ENCODE data around the gene TUB. TPM values are rescaled to one million over a fixed set of nuclear protein-coding genes. Genes with fewer than 3 reads are reported as not detected.

TUB gene
- total and polyA plus RNA-seq, 2 of the 13 experiments (the other 11 are each of a cell fraction or from before 2014, with no cell fraction given), result 4.3 to 5.6 TPM

- no peak for TF ChIP-seq ATF4 (CRISPR knock-in tag; IDR thresholded peaks at IDR 0.05)
- no peak for TF ChIP-seq ZBTB20 (CRISPR knock-in tag; IDR thresholded peaks at IDR 0.05; ENCODE audit: borderline replicate concordance, low read depth)
- TF ChIP-seq NONO (IDR thresholded peaks at IDR 0.05), result no peak
- TF ChIP-seq NONO (CRISPR knock-in tag; conservative IDR thresholded peaks at IDR 0.05), result no peak
Measured at GRCh38 chr11:8034106-8034585, 46.9 kb upstream of the TUB start (continued).

GRCh38 chr11:8034604-8035190 lies 46.3 kb upstream of the TUB start:
- Histone ChIP-seq H3K27ac (ENCODE audit: extremely low read length, insufficient read depth, low read length) (no peak overlapping the region), H3K4me3 (replicated peaks in 1 of 3; ENCODE audit: insufficient read depth in 1 of 3, low read depth in 2 of 3, low read length in 3 of 3) (no peak overlapping the region), H3K4me2 (ENCODE audit: low read depth, low read length) (no peak overlapping the region), H3K9ac (ENCODE audit: insufficient read depth, low read depth, low read length) (no peak overlapping the region), H2AFZ (ENCODE audit: low read length) (no peak overlapping the region), H3K79me2 (ENCODE audit: insufficient read depth, low read length) (no peaks in the 10 kb centered on the region), H3K36me3 (replicated peaks in 1 of 2; ENCODE audit: control insufficient read depth in 1 of 2, insufficient read depth in 2 of 2, low read length in 2 of 2) (no peaks in the 10 kb centered on the region), H3K27me3 (ENCODE audit: control insufficient read depth in 1 of 2, insufficient read depth in 2 of 2, low read length in 2 of 2) (peaks cover 0 to 36% of the 10 kb centered on the region in 2 experiments; a peak in 4 of 5 replicates), H4K20me1 (ENCODE audit: insufficient read depth, low read length) (no peaks in the 10 kb centered on the region), H3K9me3 (ENCODE audit: low read length) (no peaks in the 10 kb centered on the region), H3K4me1 (ENCODE audit: insufficient read depth, low read length) (no peaks in the 10 kb centered on the region)
- no TSS peak for BruUV-seq (replicated peaks)
- DNase-seq (ENCODE audit: low spot score), result no peak
- intact Hi-C loops (cut with micrococcal nuclease; ENCODE audit: unreplicated experiment) (no loop called here), in situ Hi-C loops (cut with HindIII; ENCODE audit: extremely low pct_ligation_motif_present, low pct_unique_long_range_greater_than_20kb) (loop anchor here (5.0 kb wide), 1 partner anchor 63 kb away; no protein-coding TSS in a partner anchor)
- ChIA-PET CTCF (ENCODE audit: low intra/inter-chr PET ratio, low total read pairs) (interaction anchor here (1.3 kb wide), 1 partner anchor 65 kb away, joined by 4 read pairs; no protein-coding TSS in a partner anchor), POLR2A (no interaction called here)
- 9% methylated on average over 5 of the region's 5 CpGs for WGBS (ENCODE audit: low lambda C conversion rate)
- no peak for ATAC-seq
- FAIRE-seq, result no peak
- no peak for TF ChIP-seq HMGXB3 (CRISPR knock-in tag; IDR thresholded peaks at IDR 0.05; ENCODE audit: borderline replicate concordance)
- no peak for TF ChIP-seq RBM39 (IDR thresholded peaks at IDR 0.05; ENCODE audit: low read depth, low read length, poor library complexity, severe bottlenecking)
- TF ChIP-seq GATAD2A (CRISPR knock-in tag; IDR thresholded peaks at IDR 0.05), result no peak
- no peak for TF ChIP-seq ZNF569 (CRISPR knock-in tag; IDR thresholded peaks at IDR 0.05; ENCODE audit: borderline replicate concordance)
- TF ChIP-seq ZFAT (CRISPR knock-in tag; conservative IDR thresholded peaks at IDR 0.05), result no peak
- TF ChIP-seq SP140L (CRISPR knock-in tag; IDR thresholded peaks at IDR 0.05; ENCODE audit: borderline replicate concordance), result no peak
- no peak for TF ChIP-seq MEF2D (CRISPR knock-in tag; IDR thresholded peaks at IDR 0.05)
- no peak for TF ChIP-seq HDAC2 (CRISPR knock-in tag; IDR thresholded peaks at IDR 0.05)
- TF ChIP-seq ZNF121 (CRISPR knock-in tag; IDR thresholded peaks at IDR 0.05), result no peak
- TF ChIP-seq DDIT3 (CRISPR knock-in tag; IDR thresholded peaks at IDR 0.05), result no peak
- TF ChIP-seq PAF1 (CRISPR knock-in tag; IDR thresholded peaks at IDR 0.05), result no peak
- no peak for TF ChIP-seq CSRNP1 (CRISPR knock-in tag; IDR thresholded peaks at IDR 0.05)

Data from HepG2 (cell line).